ENCODE data around the gene RAB6A. TPM values are rescaled to one million over a fixed set of nuclear protein-coding genes. Genes with fewer than 3 reads are reported as not detected.

RAB6A gene
- total and polyA plus RNA-seq, 2 of the 8 experiments (the other 6 are each of a cell fraction or from before 2014, with no cell fraction given), result 24.4 to 88.6 TPM

DNA sequence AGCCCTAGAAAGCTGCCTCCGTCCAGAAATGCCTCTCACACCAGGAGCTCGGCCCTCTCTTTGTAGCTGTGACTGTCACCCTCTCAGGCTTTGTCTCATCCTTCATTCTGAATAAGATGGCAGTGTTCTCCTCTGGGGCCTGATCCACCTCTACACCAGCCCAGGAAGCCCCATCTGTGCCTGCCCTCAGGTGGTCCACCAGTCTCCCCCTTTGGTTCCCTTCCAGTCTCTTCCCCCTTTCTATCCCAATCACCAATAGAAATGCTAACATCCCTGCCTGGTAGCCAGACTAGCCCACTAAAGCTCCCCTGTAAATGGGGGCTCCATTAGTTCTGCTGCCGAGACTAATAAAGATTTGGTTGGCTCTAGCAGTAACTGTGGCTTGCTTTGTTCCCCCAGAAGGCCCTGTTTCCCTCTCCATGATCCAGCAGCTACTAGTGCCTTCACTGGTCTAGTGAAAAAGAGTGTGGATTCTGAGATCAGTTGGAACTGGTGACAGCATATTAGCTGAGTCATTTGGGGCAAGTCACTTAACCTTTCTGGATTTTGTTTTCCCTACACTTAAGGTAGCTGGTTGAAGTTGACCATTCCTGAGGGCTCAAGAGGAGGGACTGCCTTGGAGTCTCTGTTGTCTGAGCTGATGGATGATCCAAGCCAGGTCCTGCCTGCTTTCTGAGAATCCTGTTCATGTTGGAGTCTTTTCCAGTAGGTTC, 98.3 kb downstream of the RAB6A start:
- DNase-seq (ENCODE audit: low read depth in 1 of 2, low spot score in 2 of 2) (no peak), FAIRE-seq (no peak)
- H3K18ac ChIP-seq (ENCODE audit: extremely low read depth, low read length), result no peak overlapping the region
- no peak overlapping the region for H2BK12ac ChIP-seq (ENCODE audit: low read depth, low read length)
- 82% methylated on average over 3 of the region's 3 CpGs; no CpG with 5 or more reads in 1 of the 2 experiments for WGBS, 2 experiments (ENCODE audit: extremely low coverage in 1 of 2, insufficient coverage in 1 of 2, insufficient read length in 1 of 2, insufficient replicate concordance in 2 of 2, low coverage in 1 of 2, low lambda C conversion rate in 2 of 2, missing lambda C conversion rate in 1 of 2)
- no peak overlapping the region for H2BK5ac ChIP-seq (ENCODE audit: low read depth, low read length)
- H4K91ac ChIP-seq (replicated peaks; ENCODE audit: insufficient read length, low read length), result no peak overlapping the region
- peaks cover 0 to 19% (median 14%) of the 10 kb centered on the region in 4 experiments; a peak in 4 of 7 replicates for H3K27me3 ChIP-seq (replicated peaks in 1 of 4; ENCODE audit: control insufficient read depth in 3 of 4, extremely low read depth in 1 of 4, insufficient read depth in 3 of 4, low read length in 3 of 4)
- CTCF ChIA-PET (ENCODE audit: partially characterized antibody), result interaction anchor here (0.8 to 30.1 kb wide), 33 partner anchors 8 to 314 kb away, joined by 3 to 653 read pairs (median 5); partner anchors contain the start of gene PLEKHB1
- no peak overlapping the region for H2BK15ac ChIP-seq (ENCODE audit: low read length)
- H3K36me3 ChIP-seq (ENCODE audit: control insufficient read depth in 2 of 4, insufficient read depth in 4 of 4, low read length in 3 of 4), result no peaks in the 10 kb centered on the region
- TF ChIP-seq SIN3A (conservative IDR thresholded peaks at IDR 0.05 in 1 of 2, IDR thresholded peaks at IDR 0.05 in 1 of 2; ENCODE audit: low read depth in 1 of 2, low read length in 2 of 2), result no peak
- TF ChIP-seq, protein P1, sequence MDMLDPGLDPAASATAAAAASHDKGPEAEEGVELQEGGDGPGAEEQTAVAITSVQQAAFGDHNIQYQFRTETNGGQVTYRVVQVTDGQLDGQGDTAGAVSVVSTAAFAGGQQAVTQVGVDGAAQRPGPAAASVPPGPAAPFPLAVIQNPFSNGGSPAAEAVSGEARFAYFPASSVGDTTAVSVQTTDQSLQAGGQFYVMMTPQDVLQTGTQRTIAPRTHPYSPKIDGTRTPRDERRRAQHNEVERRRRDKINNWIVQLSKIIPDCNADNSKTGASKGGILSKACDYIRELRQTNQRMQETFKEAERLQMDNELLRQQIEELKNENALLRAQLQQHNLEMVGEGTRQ (IDR thresholded peaks at IDR 0.05; ENCODE audit: low read length), result no peak
- no peak for TF ChIP-seq SAP30 (IDR thresholded peaks at IDR 0.05; ENCODE audit: insufficient read depth, insufficient replicate concordance, low read length)
- TF ChIP-seq CTBP2 (IDR thresholded peaks at IDR 0.05; ENCODE audit: borderline replicate concordance, insufficient read depth, insufficient read length, low read length), result no peak
- no peak for TF ChIP-seq KDM5A (IDR thresholded peaks at IDR 0.05; ENCODE audit: low read length)
- TF ChIP-seq, protein P2, sequence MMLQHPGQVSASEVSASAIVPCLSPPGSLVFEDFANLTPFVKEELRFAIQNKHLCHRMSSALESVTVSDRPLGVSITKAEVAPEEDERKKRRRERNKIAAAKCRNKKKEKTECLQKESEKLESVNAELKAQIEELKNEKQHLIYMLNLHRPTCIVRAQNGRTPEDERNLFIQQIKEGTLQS (IDR thresholded peaks at IDR 0.05; ENCODE audit: insufficient read depth, low read depth, low read length), result no peak
- TF ChIP-seq TEAD4 (IDR thresholded peaks at IDR 0.05; ENCODE audit: low read depth, low read length), result no peak
- TF ChIP-seq BACH1 (IDR thresholded peaks at IDR 0.05; ENCODE audit: low read length), result no peak
- no peak overlapping the region for H3K4ac ChIP-seq (replicated peaks; ENCODE audit: insufficient read length, low read depth, low read length)
- no peak overlapping the region for H4K8ac ChIP-seq (ENCODE audit: extremely low read depth, insufficient read depth, low read length)
- no peak overlapping the region for H3K56ac ChIP-seq (replicated peaks; ENCODE audit: insufficient read length, low read depth, low read length)
- no peak overlapping the region for H3K4me2 ChIP-seq (ENCODE audit: insufficient read depth in 1 of 2, low read depth in 2 of 2, low read length in 2 of 2)
- POLR2A ChIA-PET (ENCODE audit: partially characterized antibody), result interaction anchor here (0.6 to 3.4 kb wide), 5 partner anchors 9 to 194 kb away, joined by 3 to 24 read pairs (median 4); no protein-coding TSS in a partner anchor
- no peak overlapping the region for H2BK20ac ChIP-seq (ENCODE audit: low read length)
- H3K27ac ChIP-seq (ENCODE audit: low read depth, low read length), result no peak overlapping the region
- no peak overlapping the region for H3K23ac ChIP-seq (ENCODE audit: insufficient read length)
- no peak overlapping the region for H4K5ac ChIP-seq (ENCODE audit: insufficient read length, low read depth, low read length)
- H3K4me3 ChIP-seq (ENCODE audit: extremely low read depth in 1 of 4, insufficient read depth in 2 of 4, low read depth in 3 of 4, low read length in 4 of 4), result no peak overlapping the region
- H3K4me1 ChIP-seq (replicated peaks in 1 of 4; ENCODE audit: control insufficient read depth in 3 of 4, insufficient read depth in 4 of 4, low read length in 3 of 4), result peaks cover 0 to 7% (median 3%) of the 10 kb centered on the region in 4 experiments; a peak in 5 of 7 replicates
- no peak overlapping the region for H3K14ac ChIP-seq (ENCODE audit: insufficient read length)
- H3K9ac ChIP-seq (replicated peaks in 1 of 4; ENCODE audit: extremely low read depth in 1 of 4, low read depth in 3 of 4, low read length in 3 of 4), result no peak overlapping the region
- H2AFZ ChIP-seq (ENCODE audit: low read length), result no peak overlapping the region
- no peaks in the 10 kb centered on the region for H3K79me1 ChIP-seq (ENCODE audit: low read depth, low read length)
- no peak overlapping the region for H2AK5ac ChIP-seq (ENCODE audit: low read depth, low read length)
- no peaks in the 10 kb centered on the region for H3K9me3 ChIP-seq (ENCODE audit: insufficient read depth in 2 of 2, low read depth in 1 of 2, low read length in 1 of 2)
- peaks cover 2% of the 10 kb centered on the region; the same call in 1 of the 2 replicates for H3K23me2 ChIP-seq (ENCODE audit: low read depth, low read length)
- H3K79me2 ChIP-seq (ENCODE audit: control insufficient read depth in 1 of 2, insufficient read depth in 2 of 2, low read length in 2 of 2), result no peaks in the 10 kb centered on the region
- H4K20me1 ChIP-seq (replicated peaks in 1 of 2; ENCODE audit: control insufficient read depth in 1 of 2, insufficient read depth in 2 of 2, low read length in 2 of 2), result no peaks in the 10 kb centered on the region
- no peak overlapping the region for H2BK120ac ChIP-seq (replicated peaks; ENCODE audit: low read depth, low read length)

Measured in H1 (cell line).